Testis (tissue), 3 donors: Measurements from ENCODE around the gene ATP5MC2. TPM values are rescaled to one million over a fixed set of nuclear protein-coding genes. Genes with fewer than 3 reads are reported as not detected.

Experiments used
- DNase-seq: peaks from one replicate; pipeline ENCODE4 v3.0.0-alpha.2; 2019
- H3K27ac ChIP-seq, 2 donors: fragments of 200-600 bp; sonication (generic); one replicate each; pipeline ENCODE4 v1.5.1; 2019
- H3K27me3 ChIP-seq: fragments of 200-600 bp; sonication (generic); one replicate; pipeline ENCODE4 v1.5.1; 2019
- H3K36me3 ChIP-seq: fragments of 200-600 bp; sonication (generic); one replicate; pipeline ENCODE4 v1.5.1; 2017; ENCODE audit warnings: low read depth; ENCODE audit errors: missing control alignments
- H3K4me1 ChIP-seq: fragments of 200-600 bp; sonication (generic); one replicate; pipeline ENCODE4 v1.5.1; 2019
- H3K4me3 ChIP-seq, 2 donors: fragments of 200-600 bp; sonication (generic); one replicate each; pipeline ENCODE4 v1.5.1; 2017 to 2019
- H3K9me3 ChIP-seq: fragments of 200-600 bp; sonication (generic); one replicate; pipeline ENCODE4 v1.5.1; 2017
- CTCF ChIP-seq, 3 experiments: fragments of 450-650 bp in 2 of 3; fragments of 200-600 bp in 1 of 3; sonication (generic) in 1 of 3; IDR thresholded peaks; one replicate each; pipeline ENCODE4 v1.5.1; 2016 to 2019; ENCODE audit warnings: antibody characterized with exemption in 3 of 3, mild to moderate bottlenecking in 2 of 3, moderate library complexity in 1 of 3
- POLR2A ChIP-seq: fragments of 450-650 bp; IDR thresholded peaks from one replicate; pipeline ENCODE4 v1.6.1; 2017; ENCODE audit warnings: antibody characterized with exemption, mild to moderate bottlenecking, moderate library complexity
- WGBS, 2 donors: methylation state at CpG; one replicate each; pipeline ENCODE4 v1.1.5; 2018; 5-methylcytosine and 5-hydroxymethylcytosine counted together
- intact Hi-C: fragments of 100-400 bp; cut with DNase I; formaldehyde crosslinking; loops from one replicate; pipeline ENCODE4 v1.15.1; 2023; ENCODE audit warnings: low total_unique reads
- polyA plus RNA-seq: library from polyadenylated mRNA; stranded (reverse); fragments of 350-450 nt; fragmentation: Illumina TruSeq; extraction: RNeasy Lipid Tissue Mini Kit (QIAGEN cat#74804); gene quantifications from one replicate; pipeline ENCODE4 v1.2.3, GENCODE V29; 2014; ENCODE audit warnings: low read depth, low replicate concordance; ENCODE audit not compliant: insufficient read depth
- total RNA-seq, 2 donors: library from RNA; depleted of rRNA; stranded (reverse); fragments of >200 nt; gene quantifications; one replicate each; pipeline ENCODE4 v1.2.3, GENCODE V29; 2016

The ATP5MC2 gene
- total and polyA plus RNA-seq, 3 donors from 2014 or later = 201 to 316 (median 304) TPM

- no peak for DNase-seq
- intact Hi-C loops = loop anchor here (5.0 kb wide), 1 partner anchor 43 kb away; no protein-coding TSS in a partner anchor
- Histone ChIP-seq H3K27ac (no peak overlapping the region), H3K36me3 (no peaks in the 10 kb centered on the region), H3K4me3 (no peak overlapping the region), H3K9me3 (no peaks in the 10 kb centered on the region), H3K27me3 (no peaks in the 10 kb centered on the region), H3K4me1 (no peaks in the 10 kb centered on the region)
- TF ChIP-seq POLR2A = no peak
- WGBS, 2 donors = 57 to 68% methylated on average over 5 of the region's 5 CpGs
Measured at GRCh38 chr12:53699678-53700025, 23.8 kb upstream of the ATP5MC2 start.

GRCh38 chr12:53698948-53699677 is 23.2 kb upstream of the ATP5MC2 start:
- Histone ChIP-seq H3K4me3 (no peak overlapping the region), H3K9me3 (no peaks in the 10 kb centered on the region), H3K4me1 (no peaks in the 10 kb centered on the region), H3K27ac (no peak overlapping the region), H3K36me3 (no peaks in the 10 kb centered on the region), H3K27me3 (no peaks in the 10 kb centered on the region)
- no peak for TF ChIP-seq CTCF (IDR thresholded peaks at IDR 0.05)
- DNase-seq = no peak
- intact Hi-C loops = no loop called here
- 77 to 79% methylated on average over 3 of the region's 3 CpGs for WGBS, 2 donors

GRCh38 chr12:53696655-53697331 is 20.9 kb upstream of the ATP5MC2 start:
- intact Hi-C loops = no loop called here
- no peak overlapping the region for H3K27ac ChIP-seq
- 37 to 48% methylated on average over 24 of the region's 24 CpGs for WGBS, 2 donors
- H3K36me3 ChIP-seq = no peaks in the 10 kb centered on the region
- TF ChIP-seq CTCF (IDR thresholded peaks at IDR 0.05) (no peak), POLR2A (no peak)
- no peaks in the 10 kb centered on the region for H3K4me1 ChIP-seq
- H3K27me3 ChIP-seq = no peaks in the 10 kb centered on the region
- no peak for DNase-seq
- peak overlapping the region in 1 of 2 donors; percentile 35 for H3K4me3 ChIP-seq
- no peaks in the 10 kb centered on the region for H3K9me3 ChIP-seq

- DNase-seq = peak; percentile 78
- H3K27ac ChIP-seq = no peak overlapping the region
- H3K27me3 ChIP-seq = no peaks in the 10 kb centered on the region
- no peaks in the 10 kb centered on the region for H3K9me3 ChIP-seq
- TF ChIP-seq CTCF (IDR thresholded peaks at IDR 0.05) (no peak), POLR2A (no peak)
- 25 to 32% methylated on average over 11 of the region's 11 CpGs for WGBS, 2 donors
- H3K4me1 ChIP-seq = no peaks in the 10 kb centered on the region
- peak overlapping the region in 1 of 2 donors; percentile 35 for H3K4me3 ChIP-seq
- intact Hi-C loops = no loop called here
- no peaks in the 10 kb centered on the region for H3K36me3 ChIP-seq
Measured at GRCh38 chr12:53696285-53696654, 20.4 kb upstream of the ATP5MC2 start.

- no peak overlapping the region for H3K27ac ChIP-seq
- 8 to 11% methylated on average over 55 to 57 of the region's 57 CpGs for whole genome bisulfite sequencing, 2 donors
- no peaks in the 10 kb centered on the region for H3K27me3 ChIP-seq
- H3K9me3 ChIP-seq = no peaks in the 10 kb centered on the region
- intact Hi-C loops = no loop called here
- no peak for TF ChIP-seq CTCF (IDR thresholded peaks at IDR 0.05)
- TF ChIP-seq POLR2A = no peak
- H3K36me3 ChIP-seq = no peaks in the 10 kb centered on the region
- H3K4me1 ChIP-seq = no peaks in the 10 kb centered on the region
- H3K4me3 ChIP-seq = peak overlapping the region; percentile 8 to 21
- no peak for DNase-seq
Measured at GRCh38 chr12:53695152-53696145, 19.6 kb upstream of the ATP5MC2 start.
